ENCODE measurements around the gene DYNC2LI1. TPM values are rescaled to one million over a fixed set of nuclear protein-coding genes. Genes with fewer than 3 reads are reported as not detected.

DYNC2LI1 gene
- total RNA-seq, 1 donor from 2014 or later = 10.7 TPM

GRCh38 chr2:43839776-43840564 lies 66.1 kb downstream of the DYNC2LI1 start:
- Mint-ChIP-seq H3K27ac (ENCODE audit: unreplicated experiment) (peak overlapping the region; percentile 17), H3K36me3 (ENCODE audit: low read depth, unreplicated experiment) (no peaks in the 10 kb centered on the region), H3K4me3 (ENCODE audit: unreplicated experiment) (no peak overlapping the region), H3K9me3 (ENCODE audit: unreplicated experiment) (no peaks in the 10 kb centered on the region), H3K4me1 (ENCODE audit: unreplicated experiment) (peaks cover 12% of the 10 kb centered on the region), H3K27me3 (ENCODE audit: unreplicated experiment) (peaks cover 2% of the 10 kb centered on the region)
- TF ChIP-seq, protein P1, sequence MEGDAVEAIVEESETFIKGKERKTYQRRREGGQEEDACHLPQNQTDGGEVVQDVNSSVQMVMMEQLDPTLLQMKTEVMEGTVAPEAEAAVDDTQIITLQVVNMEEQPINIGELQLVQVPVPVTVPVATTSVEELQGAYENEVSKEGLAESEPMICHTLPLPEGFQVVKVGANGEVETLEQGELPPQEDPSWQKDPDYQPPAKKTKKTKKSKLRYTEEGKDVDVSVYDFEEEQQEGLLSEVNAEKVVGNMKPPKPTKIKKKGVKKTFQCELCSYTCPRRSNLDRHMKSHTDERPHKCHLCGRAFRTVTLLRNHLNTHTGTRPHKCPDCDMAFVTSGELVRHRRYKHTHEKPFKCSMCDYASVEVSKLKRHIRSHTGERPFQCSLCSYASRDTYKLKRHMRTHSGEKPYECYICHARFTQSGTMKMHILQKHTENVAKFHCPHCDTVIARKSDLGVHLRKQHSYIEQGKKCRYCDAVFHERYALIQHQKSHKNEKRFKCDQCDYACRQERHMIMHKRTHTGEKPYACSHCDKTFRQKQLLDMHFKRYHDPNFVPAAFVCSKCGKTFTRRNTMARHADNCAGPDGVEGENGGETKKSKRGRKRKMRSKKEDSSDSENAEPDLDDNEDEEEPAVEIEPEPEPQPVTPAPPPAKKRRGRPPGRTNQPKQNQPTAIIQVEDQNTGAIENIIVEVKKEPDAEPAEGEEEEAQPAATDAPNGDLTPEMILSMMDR (IDR thresholded peaks at IDR 0.05; ENCODE audit: unreplicated experiment) = no peak
- DNase-seq (ENCODE audit: low spot score) = no peak

- Mint-ChIP-seq H3K4me3 (ENCODE audit: unreplicated experiment) (no peak overlapping the region), H3K9me3 (ENCODE audit: unreplicated experiment) (no peaks in the 10 kb centered on the region), H3K36me3 (ENCODE audit: low read depth, unreplicated experiment) (no peaks in the 10 kb centered on the region), H3K27me3 (ENCODE audit: unreplicated experiment) (peaks cover 3% of the 10 kb centered on the region), H3K27ac (ENCODE audit: unreplicated experiment) (peak overlapping the region; percentile 24), H3K4me1 (ENCODE audit: unreplicated experiment) (peaks cover 12% of the 10 kb centered on the region)
- TF ChIP-seq, protein P1 (IDR thresholded peaks at IDR 0.05; ENCODE audit: unreplicated experiment) = no peak
- DNase-seq (ENCODE audit: low spot score) = no peak
Observed at GRCh38 chr2:43840965-43841364, 67.1 kb downstream of the DYNC2LI1 start.

- Mint-ChIP-seq H3K4me1 (ENCODE audit: unreplicated experiment) (peaks cover 12% of the 10 kb centered on the region), H3K36me3 (ENCODE audit: low read depth, unreplicated experiment) (no peaks in the 10 kb centered on the region), H3K4me3 (ENCODE audit: unreplicated experiment) (no peak overlapping the region), H3K27me3 (ENCODE audit: unreplicated experiment) (peaks cover 3% of the 10 kb centered on the region), H3K27ac (ENCODE audit: unreplicated experiment) (no peak overlapping the region), H3K9me3 (ENCODE audit: unreplicated experiment) (no peaks in the 10 kb centered on the region)
- TF ChIP-seq, protein P1 (IDR thresholded peaks at IDR 0.05; ENCODE audit: unreplicated experiment) = no peak
- DNase-seq (ENCODE audit: low spot score) = no peak
Observed at GRCh38 chr2:43841949-43842865, 68.4 kb downstream of the DYNC2LI1 start.

GRCh38 chr2:43842866-43843226 lies 69.0 kb downstream of the DYNC2LI1 start:
- no peak overlapping the region for H3K27ac Mint-ChIP-seq (ENCODE audit: unreplicated experiment)
- no peak for DNase-seq (ENCODE audit: low spot score)
- H3K4me3 Mint-ChIP-seq (ENCODE audit: unreplicated experiment) = no peak overlapping the region
- H3K9me3 Mint-ChIP-seq (ENCODE audit: unreplicated experiment) = no peaks in the 10 kb centered on the region
- H3K36me3 Mint-ChIP-seq (ENCODE audit: low read depth, unreplicated experiment) = no peaks in the 10 kb centered on the region
- TF ChIP-seq, protein P1 (IDR thresholded peaks at IDR 0.05; ENCODE audit: unreplicated experiment) = no peak
- peaks cover 3% of the 10 kb centered on the region for H3K27me3 Mint-ChIP-seq (ENCODE audit: unreplicated experiment)
- peaks cover 12% of the 10 kb centered on the region for H3K4me1 Mint-ChIP-seq (ENCODE audit: unreplicated experiment)

All from endothelial cell (in vitro differentiated cells).